A673 (cell line): ENCODE results near the gene MFN2. TPM values are rescaled to one million over a fixed set of nuclear protein-coding genes. Genes with fewer than 3 reads are reported as not detected.

ENCODE experiments used
- Bru-seq: library from RNA; stranded (reverse); fragments of 400-500 nt; gene quantifications from one replicate; lab custom pipeline; 2021; lab: Mats Ljungman, UMichigan
- BruChase-seq, 2 experiments: library from RNA; stranded (reverse); fragments of 400-500 nt; gene quantifications; one replicate each; lab custom pipeline; 2021; lab: Mats Ljungman, UMichigan
- BruUV-seq: library from RNA; stranded (reverse); fragments of 400-500 nt; replicated peaks from 2 replicates; lab custom pipeline; 2021; lab: Mats Ljungman, UMichigan
- CTCF ChIA-PET: fragments of 300-600 bp; sonication (Branson Sonifier 250); formaldehyde crosslinking; loops from one replicate; lab custom pipeline; 2022; ENCODE audit warnings: antibody characterized with exemption; lab: Charles Lee
- POLR2A ChIA-PET: fragments of 300-600 bp; sonication (Branson Sonifier 250); formaldehyde crosslinking; loops from one replicate; lab custom pipeline; 2022; ENCODE audit warnings: antibody characterized with exemption; ENCODE audit not compliant: low non-redundant PET; lab: Charles Lee
- DNase-seq: peaks from one replicate; pipeline ENCODE4 v3.0.0-alpha.2; 2015; ENCODE audit warnings: low spot score
- H3K27ac ChIP-seq: fragments of 200-600 bp; sonication (generic); 2 replicates; pipeline ENCODE4 v1.5.1; 2016; ENCODE audit warnings: mixed run types, low read depth, mild to moderate bottlenecking, mixed read lengths, antibody characterized with exemption, low read length; ENCODE audit not compliant: poor library complexity, severe bottlenecking
- H3K27me3 ChIP-seq: fragments of 200-600 bp; sonication (generic); replicated peaks from 2 replicates; pipeline ENCODE4 v1.6.1; 2017; ENCODE audit warnings: mixed run types, low read depth, mild to moderate bottlenecking, mixed read lengths, antibody characterized with exemption, low read length; ENCODE audit not compliant: insufficient read depth, poor library complexity
- H3K36me3 ChIP-seq: fragments of 200-600 bp; sonication (generic); 2 replicates; pipeline ENCODE4 v1.6.1; 2016; ENCODE audit warnings: mixed run types, mild to moderate bottlenecking, mixed read lengths, antibody characterized with exemption, low read length; ENCODE audit not compliant: insufficient read depth, poor library complexity, severe bottlenecking
- H3K4me1 ChIP-seq: fragments of 200-600 bp; sonication (generic); 2 replicates; pipeline ENCODE4 v1.6.1; 2017; ENCODE audit warnings: mixed run types, mild to moderate bottlenecking, mixed read lengths, antibody characterized with exemption, low read length; ENCODE audit not compliant: insufficient read depth, poor library complexity, severe bottlenecking
- H3K4me3 ChIP-seq: fragments of 200-600 bp; sonication (generic); 2 replicates; pipeline ENCODE4 v1.5.1; 2016; ENCODE audit warnings: low read depth, mixed run types, mild to moderate bottlenecking, mixed read lengths, low read length; ENCODE audit not compliant: poor library complexity, severe bottlenecking
- H3K9me3 ChIP-seq: fragments of 200-600 bp; sonication (generic); 2 replicates; pipeline ENCODE4 v1.6.1; 2016; ENCODE audit warnings: mixed run types, low read depth, mild to moderate bottlenecking, mixed read lengths, antibody characterized with exemption, low read length; ENCODE audit not compliant: poor library complexity, severe bottlenecking
- EZH2 ChIP-seq: fragments of 200-600 bp; sonication (generic); IDR thresholded peaks from 2 replicates; pipeline ENCODE4 v1.6.1; 2017; ENCODE audit warnings: borderline replicate concordance, low read depth, mild to moderate bottlenecking, mixed read lengths, antibody characterized with exemption, low read length; ENCODE audit not compliant: poor library complexity, severe bottlenecking
- intact Hi-C: fragments of 100-400 bp; cut with micrococcal nuclease; formaldehyde crosslinking; loops from one replicate; pipeline ENCODE4 v1.10.0; 2022; ENCODE audit not compliant: unreplicated experiment
- long read RNA-seq: library from polyadenylated mRNA; stranded (forward); transcript quantifications from one replicate; pipeline ENCODE4 v2.0.0, GENCODE V29; 2022
- total RNA-seq: library from RNA; stranded (reverse); gene quantifications from 2 replicates; pipeline ENCODE4 v1.2.3, GENCODE V29; 2021
- TF ChIP-seq, protein P1 (sequence below): fragments of 300-800, 200-600 bp; sonication (generic); conservative IDR thresholded peaks from 2 replicates; pipeline ENCODE4 v1.5.1; 2017; ENCODE audit warnings: low read depth, mild to moderate bottlenecking, antibody characterized with exemption, low read length, moderate library complexity, mixed read lengths

Gene MFN2
- total RNA-seq (157 and 160 TPM in 2 replicates), Bru-seq, nascent RNA (percentile 81 among the genes with signal in this experiment), BruChase-seq, experiment 1, labeled RNA remaining after a 2-hour chase (percentile 90 among the genes with signal in this experiment), BruChase-seq, experiment 2, labeled RNA remaining after a 6-hour chase (percentile 96 among the genes with signal in this experiment)
- long read RNA-seq, full-length matches to known transcripts, result 175 of 338 reads
- long read RNA-seq, partial matches to known transcripts, result 32 of 338 reads
- long read RNA-seq, other reads (novel, unspliced or antisense), result 131 of 338 reads

DNA sequence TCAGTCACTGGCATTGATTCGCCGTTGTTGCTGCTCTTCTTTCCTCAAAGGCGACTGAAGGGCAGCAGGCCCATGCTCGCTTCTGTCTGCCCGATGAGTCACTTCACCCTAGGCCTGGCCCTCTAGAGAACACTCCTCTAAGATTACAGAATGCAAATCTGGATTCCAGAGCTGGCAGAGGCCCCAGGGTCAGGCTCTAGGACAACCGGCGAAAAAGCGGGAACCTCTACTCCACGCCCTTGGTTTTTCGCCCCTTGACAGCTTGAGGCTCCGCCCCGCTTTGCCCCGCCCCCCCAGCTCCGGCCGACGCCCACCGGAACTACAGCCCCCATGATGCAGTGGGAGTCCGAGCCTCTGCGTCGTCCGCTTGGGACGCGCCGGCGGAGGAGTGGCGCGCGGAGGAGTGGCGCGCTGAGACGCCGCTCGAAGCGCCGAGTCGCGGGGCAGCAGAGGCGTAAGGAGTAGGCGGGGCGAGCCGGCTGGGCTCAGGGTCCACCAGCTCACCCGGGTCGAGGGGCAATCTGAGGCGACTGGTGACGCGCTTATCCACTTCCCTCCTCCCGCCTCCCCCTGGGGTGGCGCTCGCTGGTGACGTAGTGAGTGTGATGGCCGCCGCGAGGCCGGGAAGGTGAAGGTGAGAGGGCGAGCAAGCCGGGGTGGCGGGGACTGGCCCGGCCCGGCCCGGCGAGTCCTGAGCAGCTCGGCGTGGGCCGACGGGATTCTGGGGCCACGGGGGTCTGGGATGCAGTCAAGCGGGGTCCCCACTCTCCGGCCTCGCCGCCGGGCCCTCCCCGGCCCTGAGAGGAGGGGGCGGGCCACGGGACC, at the start of gene MFN2:
TSS of gene MFN2 (plus strand) at position 594 of the 825 bp plus-strand sequence. CDS start 8,725 bp downstream, outside the sequence.
- H3K9me3 ChIP-seq, result no peaks in the 10 kb centered on the region
- ChIA-PET CTCF (no interaction called here), POLR2A (interaction anchor here (0.5 kb wide), 1 partner anchor 72 kb away, joined by 5 read pairs; no protein-coding TSS in a partner anchor)
- TF ChIP-seq EZH2, result no peak
- H3K36me3 ChIP-seq, result peaks cover 26% of the 10 kb centered on the region
- peak; percentile 98 for DNase-seq
- peak within 1 kb of the TSS; percentile 92 for H3K4me3 ChIP-seq
- H3K4me1 ChIP-seq, result peaks cover 32% of the 10 kb centered on the region
- H3K27ac ChIP-seq, result peak within 1 kb of the TSS; percentile 96
- BruUV-seq, result no TSS peak
- no peaks in the 10 kb centered on the region for H3K27me3 ChIP-seq
- intact Hi-C loops, result no loop called here

DNA sequence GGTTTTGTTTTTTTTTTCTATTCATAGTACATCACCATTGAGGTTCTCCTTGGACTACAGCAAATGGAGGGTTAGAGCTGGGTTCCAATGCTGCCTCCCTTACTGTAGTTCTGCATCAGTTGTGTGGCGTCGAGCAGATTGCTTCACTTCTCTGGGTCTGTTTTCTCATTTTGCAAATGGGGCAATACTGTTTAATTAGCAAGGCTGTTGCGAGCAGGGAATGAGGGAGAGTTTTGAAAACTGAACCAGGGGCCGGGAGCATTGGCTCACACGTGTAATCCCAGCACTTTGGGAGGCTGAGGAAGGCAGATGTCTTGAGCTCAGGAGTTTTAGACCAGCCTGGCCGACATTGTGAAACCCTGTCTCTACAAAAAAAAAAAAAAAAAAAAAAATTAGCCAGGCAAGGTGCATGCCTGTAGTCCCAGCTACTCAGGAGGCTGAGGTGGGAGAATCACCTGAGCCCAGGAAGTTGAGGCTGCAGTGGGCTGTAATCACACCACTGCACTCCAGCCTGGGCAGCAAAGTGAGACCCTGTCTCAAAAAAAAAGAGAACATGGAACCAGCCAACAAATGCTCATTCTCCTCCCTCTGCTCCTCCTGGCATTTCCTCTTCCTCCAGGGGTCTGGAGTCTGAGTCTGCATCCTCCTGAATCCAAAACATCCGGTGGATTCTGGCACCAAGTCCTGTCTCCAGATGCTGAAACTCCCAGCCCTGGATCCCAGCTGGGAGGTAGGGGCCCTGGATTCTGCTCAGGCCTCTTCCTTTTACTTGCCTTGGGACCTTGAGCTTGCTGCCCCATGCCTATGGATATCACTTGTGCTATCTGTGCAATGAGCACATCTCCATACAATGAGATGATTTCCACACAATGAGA, 49.4 kb upstream of the MFN2 start:
- H3K27me3 ChIP-seq, result no peaks in the 10 kb centered on the region
- TF ChIP-seq EZH2, result no peak
- TF ChIP-seq, protein P1, sequence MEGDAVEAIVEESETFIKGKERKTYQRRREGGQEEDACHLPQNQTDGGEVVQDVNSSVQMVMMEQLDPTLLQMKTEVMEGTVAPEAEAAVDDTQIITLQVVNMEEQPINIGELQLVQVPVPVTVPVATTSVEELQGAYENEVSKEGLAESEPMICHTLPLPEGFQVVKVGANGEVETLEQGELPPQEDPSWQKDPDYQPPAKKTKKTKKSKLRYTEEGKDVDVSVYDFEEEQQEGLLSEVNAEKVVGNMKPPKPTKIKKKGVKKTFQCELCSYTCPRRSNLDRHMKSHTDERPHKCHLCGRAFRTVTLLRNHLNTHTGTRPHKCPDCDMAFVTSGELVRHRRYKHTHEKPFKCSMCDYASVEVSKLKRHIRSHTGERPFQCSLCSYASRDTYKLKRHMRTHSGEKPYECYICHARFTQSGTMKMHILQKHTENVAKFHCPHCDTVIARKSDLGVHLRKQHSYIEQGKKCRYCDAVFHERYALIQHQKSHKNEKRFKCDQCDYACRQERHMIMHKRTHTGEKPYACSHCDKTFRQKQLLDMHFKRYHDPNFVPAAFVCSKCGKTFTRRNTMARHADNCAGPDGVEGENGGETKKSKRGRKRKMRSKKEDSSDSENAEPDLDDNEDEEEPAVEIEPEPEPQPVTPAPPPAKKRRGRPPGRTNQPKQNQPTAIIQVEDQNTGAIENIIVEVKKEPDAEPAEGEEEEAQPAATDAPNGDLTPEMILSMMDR, result no peak
- no peaks in the 10 kb centered on the region for H3K36me3 ChIP-seq
- intact Hi-C loops, result loop anchor here (5.0 kb wide), 1 partner anchor 56 kb away; no protein-coding TSS in a partner anchor
- ChIA-PET POLR2A (no interaction called here), CTCF (no interaction called here)
- H3K4me1 ChIP-seq, result peaks cover 30% of the 10 kb centered on the region
- H3K4me3 ChIP-seq, result no peak overlapping the region
- H3K9me3 ChIP-seq, result no peaks in the 10 kb centered on the region
- DNase-seq, result no peak
- no peak overlapping the region for H3K27ac ChIP-seq
- no TSS peak for BruUV-seq

DNA sequence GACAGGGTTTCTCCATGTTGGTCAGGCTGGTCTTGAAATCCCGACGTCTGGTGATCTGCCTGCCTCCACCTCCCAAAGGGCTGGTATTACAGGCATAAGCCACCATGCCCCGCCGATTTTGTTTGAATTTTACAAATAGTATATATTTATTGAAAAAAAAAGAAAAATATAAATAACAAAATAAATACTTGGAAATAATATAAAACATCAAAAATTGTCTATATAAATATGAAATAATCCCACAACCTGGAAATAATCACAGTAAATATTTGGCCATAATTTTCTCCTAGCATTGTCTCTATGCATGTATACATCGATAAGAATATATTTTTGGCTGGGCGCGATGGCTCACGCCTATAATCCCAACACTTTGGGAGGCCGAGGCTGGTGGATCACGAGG, 48.4 kb upstream of the MFN2 start:
- no TSS peak for BruUV-seq
- TF ChIP-seq, protein P1, result no peak
- TF ChIP-seq EZH2, result no peak
- intact Hi-C loops, result loop anchor here (5.0 kb wide), 1 partner anchor 55 kb away; no protein-coding TSS in a partner anchor
- no peaks in the 10 kb centered on the region for H3K27me3 ChIP-seq
- H3K9me3 ChIP-seq, result no peaks in the 10 kb centered on the region
- ChIA-PET POLR2A (no interaction called here), CTCF (no interaction called here)
- H3K4me1 ChIP-seq, result peaks cover 26% of the 10 kb centered on the region
- no peaks in the 10 kb centered on the region for H3K36me3 ChIP-seq
- H3K27ac ChIP-seq, result no peak overlapping the region
- no peak overlapping the region for H3K4me3 ChIP-seq
- DNase-seq, result no peak
